Parathyroid adenoma (tissue), 2 donors: Measurements from ENCODE around the gene CLDN5.

Source experiments
- H2AFZ ChIP-seq: fragments of 300-600 bp; sonication (generic); one replicate; pipeline ENCODE4 v1.7.0; 2017; ENCODE audit warnings: antibody characterized with exemption, mild to moderate bottlenecking
- H3K27ac ChIP-seq: fragments of 300-600 bp; sonication (generic); one replicate; pipeline ENCODE4 v1.7.0; 2017
- H3K27me3 ChIP-seq: fragments of 300-600 bp; sonication (generic); one replicate; pipeline ENCODE4 v1.7.0; 2017; ENCODE audit warnings: low read length; ENCODE audit not compliant: control insufficient read depth, insufficient read depth
- H3K36me3 ChIP-seq: fragments of 300-600 bp; sonication (generic); one replicate; pipeline ENCODE4 v1.7.0; 2017; ENCODE audit warnings: low read length; ENCODE audit not compliant: control insufficient read depth, insufficient read depth
- H3K4me1 ChIP-seq: fragments of 300-600 bp; sonication (generic); one replicate; pipeline ENCODE4 v1.7.0; 2017; ENCODE audit warnings: control low read depth
- H3K4me2 ChIP-seq: fragments of 300-600 bp; sonication (generic); one replicate; pipeline ENCODE4 v1.7.0; 2017; ENCODE audit warnings: low read length
- H3K4me3 ChIP-seq: fragments of 300-600 bp; sonication (generic); one replicate; pipeline ENCODE4 v1.7.0; 2017; ENCODE audit warnings: low read depth, low read length
- H3K79me2 ChIP-seq: fragments of 300-600 bp; sonication (generic); one replicate; pipeline ENCODE4 v1.7.0; 2017; ENCODE audit warnings: control low read depth
- H3K9ac ChIP-seq: fragments of 300-600 bp; sonication (generic); one replicate; pipeline ENCODE4 v1.7.0; 2017; ENCODE audit warnings: mild to moderate bottlenecking
- H3K9me3 ChIP-seq: fragments of 300-600 bp; sonication (generic); one replicate; pipeline ENCODE4 v1.7.0; 2017; ENCODE audit warnings: low read length; ENCODE audit not compliant: control insufficient read depth
- CTCF ChIP-seq: fragments of 300-600 bp; sonication (generic); IDR thresholded peaks from one replicate; pipeline ENCODE4 v1.7.0; 2017; ENCODE audit warnings: antibody characterized with exemption, mild to moderate bottlenecking
- donor health status: primary hyperparathyroidism.

Gene CLDN5

GRCh38 chr22:19565382-19566278, 41.4 kb upstream of the CLDN5 start:
- H3K9ac ChIP-seq, result no peak overlapping the region
- H3K4me3 ChIP-seq, result no peak overlapping the region

GRCh38 chr22:19559956-19560355, 35.7 kb upstream of the CLDN5 start:
- Histone ChIP-seq H3K4me3 (no peak overlapping the region), H2AFZ (no peak overlapping the region), H3K27ac (no peak overlapping the region), H3K4me1 (no peaks in the 10 kb centered on the region), H3K79me2 (no peaks in the 10 kb centered on the region), H3K9me3 (no peaks in the 10 kb centered on the region), H3K27me3 (no peaks in the 10 kb centered on the region), H3K4me2 (no peak overlapping the region), H3K9ac (no peak overlapping the region), H3K36me3 (no peaks in the 10 kb centered on the region)
- TF ChIP-seq CTCF, result no peak

More at GRCh38 chr22:19565382-19566278, 41.4 kb upstream of the CLDN5 start:
- Histone ChIP-seq H3K4me2 (no peak overlapping the region), H2AFZ (no peak overlapping the region), H3K4me1 (no peaks in the 10 kb centered on the region), H3K27ac (no peak overlapping the region), H3K79me2 (no peaks in the 10 kb centered on the region), H3K36me3 (no peaks in the 10 kb centered on the region), H3K27me3 (no peaks in the 10 kb centered on the region), H3K9me3 (no peaks in the 10 kb centered on the region)
- TF ChIP-seq CTCF, result no peak

- no peaks in the 10 kb centered on the region for H3K79me2 ChIP-seq
- H3K4me3 ChIP-seq, result no peak overlapping the region
- no peaks in the 10 kb centered on the region for H3K4me1 ChIP-seq
- H3K9ac ChIP-seq, result no peak overlapping the region
- no peak overlapping the region for H3K4me2 ChIP-seq
- no peak for TF ChIP-seq CTCF
- H3K27me3 ChIP-seq, result no peaks in the 10 kb centered on the region
- H3K36me3 ChIP-seq, result no peaks in the 10 kb centered on the region
- H2AFZ ChIP-seq, result no peak overlapping the region
- no peak overlapping the region for H3K27ac ChIP-seq
- H3K9me3 ChIP-seq, result no peaks in the 10 kb centered on the region
Measured at GRCh38 chr22:19559324-19559811, 35.2 kb upstream of the CLDN5 start.

- Histone ChIP-seq H3K36me3 (no peaks in the 10 kb centered on the region), H3K4me1 (no peaks in the 10 kb centered on the region), H3K27ac (no peak overlapping the region), H3K4me2 (no peak overlapping the region), H3K27me3 (no peaks in the 10 kb centered on the region), H3K4me3 (no peak overlapping the region), H3K9ac (no peak overlapping the region), H3K9me3 (no peaks in the 10 kb centered on the region), H2AFZ (no peak overlapping the region), H3K79me2 (no peaks in the 10 kb centered on the region)
- no peak for TF ChIP-seq CTCF
Measured at GRCh38 chr22:19556963-19557545, 32.8 kb upstream of the CLDN5 start.
